Hematopoietic multipotent progenitor cell treated with erythropoietin and hydrocortisone succinate and interleukin-3 and kit ligand, for 17 days (in vitro differentiated cells): Measurements from ENCODE around the gene SBK1.

ENCODE experiments used
- DNase-seq: peaks from one replicate; pipeline ENCODE4 v3.0.0-alpha.2; 2015; ENCODE audit warnings: low spot score

SBK1 gene

DNA sequence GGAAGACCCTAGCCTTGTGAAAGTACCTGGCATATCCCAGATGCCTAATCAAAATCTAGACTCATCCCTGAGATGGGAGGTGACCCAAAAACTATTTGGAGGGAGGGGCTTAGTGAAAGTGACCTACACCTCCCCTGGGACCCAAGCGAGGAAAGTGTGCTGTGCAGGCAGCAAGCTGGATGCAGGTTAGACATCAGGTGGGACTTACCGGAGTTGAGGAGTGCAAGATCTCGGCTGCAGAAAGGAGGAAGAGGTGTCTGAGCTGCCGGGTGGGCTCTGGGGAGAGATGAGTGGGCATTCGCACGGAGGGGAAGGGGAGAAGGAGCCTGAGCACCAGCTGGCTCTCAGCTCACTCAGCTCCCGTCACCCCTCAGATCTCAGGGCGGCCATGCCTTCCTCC, 10.3 kb upstream of the SBK1 start:
- no peak for DNase-seq

DNA sequence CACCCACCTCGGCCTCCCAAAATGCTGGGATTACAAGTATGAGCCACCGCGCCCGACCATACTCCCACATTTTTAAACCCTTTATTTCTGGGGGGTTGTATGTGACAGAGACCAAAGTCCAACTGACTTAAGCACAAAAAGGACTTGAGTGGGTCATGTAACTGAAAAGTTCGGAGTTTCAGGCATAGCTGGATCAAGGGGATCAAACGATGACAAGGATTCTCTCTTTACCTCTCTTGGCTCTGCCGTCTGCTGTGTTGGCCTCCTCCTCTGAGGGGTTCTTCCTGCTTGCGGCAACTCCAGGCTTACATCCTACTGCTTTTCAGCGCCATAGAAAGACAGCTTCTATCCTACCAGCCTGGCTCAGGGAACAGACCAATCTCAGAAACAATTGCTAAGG, 9.2 kb upstream of the SBK1 start:
- no peak for DNase-seq

- DNase-seq, result no peak
These were observed 8.3 kb upstream of the SBK1 start for GRCh38 chr16:28283798-28284577.

GRCh38 chr16:28285649-28286048, 6.7 kb upstream of the SBK1 start:
- DNase-seq, result no peak

DNA sequence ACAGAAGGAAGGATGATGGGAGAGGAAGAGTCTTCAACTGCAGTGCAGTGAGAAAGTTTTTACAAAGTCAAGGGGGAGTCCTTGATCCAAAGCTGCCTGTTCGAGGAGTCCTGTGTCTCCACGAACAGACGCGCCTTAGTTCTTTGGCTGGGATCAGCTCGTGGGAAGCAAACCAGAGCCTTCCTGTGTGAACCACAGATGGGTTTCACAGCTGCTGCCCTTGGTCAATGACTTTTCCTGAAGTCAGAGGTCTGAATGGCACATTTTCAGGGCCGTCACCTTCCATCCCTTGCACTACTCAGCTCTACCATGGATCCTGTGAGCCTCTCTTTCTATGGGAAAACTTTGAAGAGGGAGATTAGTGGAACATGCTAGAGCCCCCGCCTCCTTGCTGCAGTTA, 4.2 kb upstream of the SBK1 start:
- DNase-seq, result no peak

DNA sequence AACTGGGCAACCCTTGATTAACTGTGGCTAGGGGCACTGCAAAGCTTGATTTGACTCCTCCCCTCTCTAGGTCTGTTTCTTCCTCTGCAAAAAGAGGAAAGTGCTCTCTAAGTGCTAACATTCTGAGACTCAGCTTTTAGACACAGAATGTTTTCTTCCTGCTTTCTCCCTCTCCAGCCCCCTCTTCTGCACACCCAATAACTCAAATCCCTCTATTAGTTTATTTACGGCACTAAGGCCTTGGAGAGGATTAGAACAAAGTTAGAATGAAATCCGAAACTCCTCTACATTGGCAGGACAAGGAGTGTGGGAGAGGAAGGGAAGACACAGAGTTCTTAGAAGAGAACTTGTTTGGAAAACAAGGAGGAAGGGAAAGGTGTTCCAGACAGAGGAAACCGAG, 3.3 kb upstream of the SBK1 start:
- DNase-seq, result no peak

DNA sequence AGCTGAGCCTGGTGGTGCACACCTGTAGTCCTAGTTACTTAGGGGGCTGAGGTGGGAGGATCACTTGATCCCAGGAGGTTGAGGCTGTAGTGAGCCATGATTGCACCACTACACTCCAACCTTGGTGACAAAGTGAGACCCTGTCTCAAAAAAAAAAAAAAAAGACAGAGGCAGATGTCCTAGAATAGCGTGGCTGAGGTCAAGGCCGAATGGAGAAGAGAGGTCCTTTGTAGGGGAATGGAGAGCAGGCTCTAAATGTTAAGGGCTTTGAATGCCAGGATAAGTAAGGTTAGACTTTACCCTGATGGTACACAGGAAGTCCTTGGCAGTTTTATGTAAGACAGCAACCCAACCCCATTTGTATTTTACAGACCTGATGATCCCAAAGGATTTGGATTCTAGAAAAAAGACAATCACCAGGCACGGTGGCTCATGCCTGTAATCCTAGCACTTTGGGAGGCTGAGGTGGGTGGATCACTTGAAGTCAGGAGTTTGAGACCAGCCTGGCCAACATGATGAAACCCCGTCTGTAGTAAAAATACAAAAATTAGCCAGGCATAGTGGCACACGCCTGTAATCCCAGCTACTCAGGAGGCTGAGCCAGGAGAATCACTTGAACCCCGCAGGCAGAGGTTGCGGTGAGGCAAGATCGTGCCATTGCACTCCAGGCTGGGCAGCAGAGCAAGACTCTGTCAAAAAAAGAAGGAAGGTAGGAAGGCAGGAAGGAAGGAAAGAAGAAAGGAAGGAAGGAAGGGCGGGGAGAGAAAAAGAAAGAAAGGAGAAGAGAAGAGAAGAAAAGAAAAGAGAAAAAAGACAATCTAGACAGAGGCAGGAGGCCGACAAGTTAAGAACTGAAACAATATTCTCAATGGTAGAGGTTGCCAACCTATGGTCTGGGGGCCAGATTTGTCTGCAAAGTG, 2.1 kb upstream of the SBK1 start:
- no peak for DNase-seq

DNA sequence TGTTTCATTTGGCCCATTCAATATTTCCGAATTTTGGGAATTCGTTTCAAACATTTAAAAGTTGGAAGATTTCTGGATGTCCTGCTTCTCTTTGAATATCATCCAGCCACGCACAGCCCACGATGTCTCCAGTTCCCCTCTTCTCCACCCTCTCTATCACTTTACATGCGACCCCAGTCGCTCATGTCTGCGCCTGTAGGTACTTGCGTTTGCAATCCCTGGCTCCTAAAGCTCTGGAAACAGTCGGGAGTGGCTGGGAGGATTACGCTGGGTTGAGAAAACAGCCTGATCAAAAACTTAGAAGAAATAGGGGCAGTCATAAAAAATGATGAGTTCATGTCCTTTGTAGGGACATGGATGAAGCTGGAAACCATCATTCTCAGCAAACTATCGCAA, 1.5 kb upstream of the SBK1 start:
- DNase-seq, result no peak

DNA sequence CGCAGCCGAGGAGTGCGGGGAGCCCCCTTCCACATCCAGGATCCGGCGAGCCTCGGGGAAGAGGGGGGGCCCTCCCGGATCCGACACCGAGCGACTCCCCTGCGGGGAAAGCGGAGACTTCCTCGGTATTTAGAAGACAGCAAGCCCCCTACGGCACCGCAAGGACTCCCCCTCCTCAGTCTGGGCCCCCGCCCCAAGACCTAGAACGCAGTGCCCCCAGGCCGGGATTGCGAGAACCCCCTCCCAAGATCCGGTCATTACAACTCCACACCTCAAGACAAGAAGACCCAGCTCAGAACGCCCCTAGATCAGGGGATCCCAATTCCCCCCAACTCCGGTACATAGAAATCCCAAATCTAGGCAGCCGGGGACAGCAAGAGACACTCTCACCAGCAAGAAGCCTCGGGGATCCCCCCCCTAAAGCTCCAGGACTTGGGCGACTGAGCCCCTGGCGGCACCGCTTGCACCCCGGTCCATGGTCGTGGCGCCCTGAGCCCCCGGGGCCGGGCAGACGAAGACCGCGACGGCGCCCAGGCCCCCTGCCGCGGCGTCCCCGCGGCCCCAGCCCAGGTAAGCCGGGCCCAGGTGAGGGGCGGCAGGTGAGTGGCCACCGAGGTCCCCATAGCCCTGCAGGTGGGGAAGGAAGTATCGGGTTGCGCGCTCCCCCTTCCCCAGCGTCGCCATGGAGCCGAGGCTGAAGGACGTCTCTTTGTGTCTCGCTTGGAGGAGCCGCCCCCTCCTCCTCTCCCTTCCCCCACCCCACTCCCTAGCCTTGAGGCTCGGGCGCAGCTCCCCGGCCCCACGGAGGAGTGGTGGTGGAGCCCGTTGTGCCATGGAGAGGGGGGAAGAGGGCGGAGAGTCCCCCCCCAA, 641 bp downstream of the SBK1 start:
- no peak for DNase-seq

- no peak for DNase-seq
These were observed 1.3 kb downstream of the SBK1 start for GRCh38 chr16:28293601-28293960.

- DNase-seq, result no peak
These were observed 1.9 kb downstream of the SBK1 start for GRCh38 chr16:28294201-28294600.

- DNase-seq, result no peak
These were observed 3.0 kb downstream of the SBK1 start for GRCh38 chr16:28295276-28295675.

- DNase-seq, result no peak
These were observed 5.0 kb downstream of the SBK1 start for GRCh38 chr16:28297308-28297707.

- no peak for DNase-seq
These were observed 5.6 kb downstream of the SBK1 start for GRCh38 chr16:28297784-28298510.

GRCh38 chr16:28298511-28298878, 6.2 kb downstream of the SBK1 start:
- no peak for DNase-seq

- DNase-seq, result no peak
These were observed 8.0 kb downstream of the SBK1 start for GRCh38 chr16:28300327-28300726.

DNA sequence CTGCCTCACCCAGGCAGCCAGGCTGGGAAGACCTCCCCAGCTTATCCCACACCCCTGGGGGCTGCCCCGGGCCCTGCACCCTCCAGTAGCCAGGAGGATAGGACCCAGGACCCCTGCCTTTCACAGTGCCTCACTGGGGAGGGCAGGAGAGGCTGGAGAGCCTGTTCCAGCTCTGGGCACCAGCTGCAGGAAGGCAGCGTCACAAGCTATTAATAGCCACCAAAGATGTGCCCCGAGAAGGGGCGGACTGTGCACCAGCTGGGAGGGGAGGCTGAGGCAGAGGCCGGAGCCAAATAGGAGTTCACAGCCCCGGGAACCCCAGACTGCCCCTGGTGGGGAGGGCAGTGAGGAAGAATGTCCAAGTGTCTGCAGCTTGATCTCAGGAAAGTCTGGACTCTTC, 8.8 kb downstream of the SBK1 start:
- no peak for DNase-seq

DNA sequence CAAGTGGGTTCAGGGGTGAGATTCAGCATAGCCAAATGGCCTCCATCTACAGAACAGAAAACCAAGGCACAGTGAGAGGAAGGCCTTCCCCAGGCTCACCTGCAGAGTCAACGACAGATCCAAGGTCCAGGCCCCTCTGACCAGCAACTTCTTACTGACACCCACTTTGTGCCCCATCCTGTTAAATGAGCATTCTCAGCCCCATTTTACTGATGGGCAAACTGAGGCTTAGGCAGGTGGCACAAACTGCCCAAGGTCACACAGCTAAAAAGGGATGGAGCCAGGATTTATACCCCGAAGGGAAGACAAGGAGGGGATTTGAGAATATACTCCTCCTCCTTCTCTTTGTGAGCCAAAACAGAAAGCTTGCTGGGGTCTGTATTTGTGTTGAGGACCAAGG, 9.3 kb downstream of the SBK1 start:
- DNase-seq, result no peak

- no peak for DNase-seq
These were observed 10.8 kb downstream of the SBK1 start for GRCh38 chr16:28303132-28303531.

- DNase-seq, result no peak
These were observed 11.9 kb downstream of the SBK1 start for GRCh38 chr16:28304214-28304613.

DNA sequence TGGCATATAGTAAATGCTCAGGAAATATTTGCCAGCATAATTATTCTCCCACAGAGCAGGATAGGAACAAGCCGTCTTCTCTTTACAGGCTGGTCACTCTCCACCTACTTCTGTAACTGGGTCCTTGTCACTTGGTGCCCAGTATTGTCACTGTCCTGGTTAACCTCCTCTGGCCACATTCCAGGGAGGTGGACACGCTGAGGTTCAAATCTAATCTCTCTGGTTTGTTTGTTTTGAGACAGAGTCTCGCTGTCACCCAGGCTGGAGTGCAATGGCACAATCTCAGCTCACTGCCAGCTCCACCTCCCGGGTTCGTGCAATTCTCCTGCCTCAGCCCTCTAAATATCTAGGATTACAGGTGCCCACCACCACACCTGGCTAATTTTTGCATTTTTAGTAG, 15.6 kb downstream of the SBK1 start:
- DNase-seq, result no peak
